ENCODE measurements around the gene PKHD1.
"Not testable (repeated sequence)": the region's sequence is repeated elsewhere in the genome, so short reads cannot be mapped to it uniquely, and the experiment has no call there.

The PKHD1 gene

DNA sequence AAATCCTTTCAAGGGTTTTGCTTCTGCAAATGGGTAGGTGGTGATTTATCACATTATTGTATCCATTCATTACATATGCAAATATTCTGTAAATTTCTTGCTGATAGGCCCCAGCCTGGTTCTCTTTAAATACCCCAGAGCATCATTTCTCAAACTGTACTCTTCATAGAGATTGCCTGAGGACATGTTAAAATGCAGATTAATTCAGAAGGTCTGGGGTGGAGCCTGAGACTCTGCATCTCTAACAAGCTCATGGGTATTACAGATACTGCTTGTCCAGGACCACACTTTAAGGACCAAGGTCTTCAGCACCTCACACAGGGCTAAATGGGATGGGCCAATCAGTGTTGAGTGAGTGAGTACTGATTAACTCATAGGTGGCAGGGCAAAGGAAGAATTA, 46.3 kb downstream of the PKHD1 start:
- no peak for DNase-seq

DNA sequence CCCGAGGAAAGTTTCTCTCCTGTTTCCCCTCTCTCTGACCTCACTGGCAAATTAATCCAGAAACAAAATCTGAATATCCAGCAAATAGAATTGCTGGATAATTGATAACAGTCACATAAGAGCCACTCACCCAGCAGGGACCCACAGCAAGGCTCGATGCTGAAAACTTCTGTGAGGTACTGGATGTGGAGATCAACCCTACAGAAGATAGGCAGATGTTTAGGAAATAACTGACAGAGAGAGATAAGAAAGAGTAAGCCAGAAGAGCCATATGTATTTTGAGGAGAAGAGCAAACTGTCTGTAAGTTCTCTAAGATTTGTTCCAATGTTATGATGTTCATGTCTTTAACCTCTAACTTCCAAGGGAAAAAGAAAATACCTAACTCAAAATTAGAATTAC, 59.7 kb downstream of the PKHD1 start:
- no peak for DNase-seq

DNA sequence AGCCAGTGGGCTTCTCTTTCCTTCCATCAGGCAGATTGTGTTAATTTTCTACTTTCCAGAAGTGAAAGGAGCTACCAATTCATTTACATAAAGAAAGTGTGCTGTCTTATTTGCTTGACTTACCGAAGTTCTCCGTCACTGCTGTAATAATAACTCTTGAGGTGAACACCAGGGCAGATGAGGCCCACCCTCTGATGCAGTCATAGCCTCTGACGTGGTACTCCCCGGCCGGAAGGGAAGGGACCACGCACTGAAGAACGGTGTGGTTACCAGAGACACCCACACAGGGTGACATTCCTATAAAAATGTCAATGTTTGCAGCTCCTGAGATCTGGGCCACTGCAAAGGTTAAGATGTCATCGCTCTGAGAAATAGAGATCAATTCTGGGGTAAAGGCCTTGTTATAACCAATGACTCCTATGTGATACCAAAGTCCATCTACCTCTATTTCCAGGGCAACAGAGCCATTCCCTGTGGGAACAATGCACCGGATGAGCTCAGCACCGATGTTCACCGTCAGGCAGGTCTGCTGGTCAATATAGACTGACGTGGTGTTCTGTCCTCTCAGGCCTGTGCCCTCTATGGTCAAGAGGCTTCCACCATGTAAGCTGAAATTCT, 62.9 kb downstream of the PKHD1 start:
- no peak for DNase-seq

DNA sequence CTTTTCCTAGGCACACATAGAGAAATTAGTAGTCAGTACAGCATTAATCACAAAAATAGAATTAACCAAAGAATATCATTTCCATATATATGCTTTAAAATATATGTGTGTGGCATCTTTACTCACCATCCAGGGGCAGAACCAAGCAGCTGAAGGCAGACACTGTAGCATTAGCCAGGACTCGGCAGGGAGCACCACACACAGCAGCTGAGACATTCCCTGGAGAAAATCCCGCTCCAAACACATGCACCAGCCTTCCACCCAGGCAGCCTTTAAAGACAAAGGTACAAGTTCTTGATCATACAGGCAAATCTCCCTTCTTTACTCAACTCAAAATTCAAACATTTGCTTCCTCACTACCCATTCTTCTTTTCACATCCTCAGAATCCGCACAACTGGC, 64.7 kb downstream of the PKHD1 start:
- no peak for DNase-seq

DNA sequence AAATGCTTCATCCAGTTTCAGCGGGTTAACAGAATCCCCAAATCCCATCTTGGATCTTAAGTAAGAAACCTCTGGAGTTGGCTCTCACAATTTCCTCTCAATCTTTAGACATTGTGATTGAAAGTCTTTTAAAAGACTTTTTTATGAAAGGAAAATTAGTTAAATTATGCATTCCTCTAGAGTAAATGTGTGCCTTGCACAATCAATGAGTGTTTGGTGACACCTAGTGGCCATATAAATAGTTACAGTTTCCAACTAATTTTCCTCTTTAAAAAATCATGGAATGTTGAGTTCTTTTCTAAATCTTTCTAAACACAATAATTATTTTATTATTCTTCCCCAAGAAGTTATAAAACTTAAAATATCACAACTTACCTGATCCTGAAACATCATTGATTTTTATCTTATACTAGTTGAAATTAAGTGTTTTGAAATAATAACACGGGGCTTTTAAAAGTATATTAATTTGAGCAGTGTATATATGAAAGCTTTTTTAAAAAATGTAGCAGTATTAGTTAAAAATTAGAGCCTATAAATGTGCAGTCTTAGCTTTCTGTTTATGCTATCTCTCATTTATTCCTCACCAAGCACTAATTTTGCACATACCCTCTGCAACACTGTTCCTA, 66.4 kb downstream of the PKHD1 start:
- no peak for DNase-seq

DNA sequence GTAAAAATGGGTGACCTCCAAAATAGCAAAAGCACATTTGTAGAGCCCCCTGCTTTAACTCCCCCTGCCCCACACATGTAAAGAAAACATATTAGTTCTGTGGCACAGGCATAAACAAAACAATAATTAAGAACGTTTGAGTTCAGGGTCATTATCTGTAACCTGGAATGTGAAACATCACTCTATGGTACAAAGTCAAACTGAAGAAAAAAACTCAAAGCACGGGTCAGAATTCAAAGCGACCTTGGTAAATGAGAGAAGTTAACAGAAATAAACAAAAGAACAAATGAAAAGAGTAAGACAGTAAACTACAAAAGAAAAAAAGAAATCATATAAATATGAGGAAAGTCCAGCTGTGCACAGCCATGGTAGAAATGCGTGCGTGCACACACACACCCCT, 67.5 kb downstream of the PKHD1 start:
- no peak for DNase-seq

DNA sequence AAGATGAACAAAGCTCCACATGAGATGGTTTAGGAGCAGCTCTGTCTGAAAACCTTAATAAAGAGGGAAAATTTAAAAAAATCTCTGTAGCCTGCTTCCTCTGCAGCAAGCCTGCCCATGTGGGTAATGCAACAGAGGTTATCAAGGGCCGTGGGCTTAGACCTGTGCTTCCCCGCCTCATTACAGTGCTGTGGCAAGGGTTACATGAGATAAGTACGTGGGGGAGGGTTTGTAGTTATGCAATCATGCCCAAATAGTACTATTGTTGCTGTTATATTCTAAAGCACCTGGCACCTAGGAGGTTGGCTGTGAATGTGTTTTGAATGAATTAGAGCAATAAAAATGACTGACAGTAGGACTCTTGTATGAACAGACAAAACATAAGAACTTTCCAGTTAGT, 68.3 kb downstream of the PKHD1 start:
- no peak for DNase-seq

DNA sequence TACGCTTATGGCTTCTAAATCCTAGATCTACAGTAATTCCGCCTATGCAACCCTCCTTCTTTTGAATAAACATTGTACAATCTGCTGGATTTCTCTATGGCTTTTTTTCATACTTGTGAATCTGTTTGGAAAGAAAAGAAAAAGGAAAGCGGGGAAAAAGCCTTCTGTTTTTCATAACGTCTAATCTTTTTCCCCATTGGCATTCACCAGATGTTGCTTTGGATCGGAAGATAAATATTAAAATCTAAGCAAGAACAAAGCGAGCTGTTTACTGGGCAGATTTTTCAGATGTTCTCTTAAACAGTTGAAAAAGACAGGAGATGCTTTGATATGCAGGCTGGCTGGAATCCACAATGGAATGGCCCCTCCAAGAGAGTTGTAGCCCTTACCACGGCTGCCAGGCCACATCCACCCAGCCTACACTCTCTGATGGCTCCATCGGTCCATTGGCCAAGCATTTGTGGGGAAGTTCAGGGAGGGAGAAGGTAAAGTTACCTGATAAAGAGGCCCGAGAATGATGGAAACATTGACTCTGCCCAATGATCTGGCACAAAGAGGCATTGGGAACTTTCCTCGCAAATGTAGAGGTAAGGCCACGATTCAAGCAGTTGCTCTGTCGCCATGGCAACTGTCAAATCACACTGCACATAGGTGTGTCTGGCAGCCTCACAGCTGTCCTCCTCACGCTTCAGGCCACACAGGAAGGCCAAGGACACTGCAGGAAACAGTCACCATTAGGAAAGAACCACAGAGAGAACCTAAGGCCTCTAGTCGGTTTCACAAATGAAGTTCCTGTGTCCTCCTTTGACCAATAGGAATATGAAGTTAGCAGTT, 70.3 kb downstream of the PKHD1 start:
- DNase-seq: no peak

DNA sequence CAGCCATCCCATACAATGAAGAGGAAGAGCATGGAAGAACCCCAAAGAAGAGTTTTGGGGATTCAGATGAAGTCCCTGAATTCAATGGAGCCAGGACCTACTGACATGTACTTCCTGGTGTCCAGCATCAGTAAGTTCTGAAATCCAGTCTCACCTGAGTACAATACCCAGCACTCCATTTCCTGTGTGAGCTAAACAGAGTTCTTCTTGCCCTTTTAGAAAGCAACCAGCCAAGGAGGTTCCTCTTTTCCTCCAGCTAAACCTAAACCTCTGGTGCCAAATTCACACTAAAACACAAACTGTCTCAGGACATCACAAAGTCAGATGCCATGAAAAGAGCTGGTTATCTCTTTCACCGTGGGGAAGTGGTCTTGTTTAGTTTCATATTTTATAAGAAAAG, 71.5 kb downstream of the PKHD1 start:
- no peak for DNase-seq

DNA sequence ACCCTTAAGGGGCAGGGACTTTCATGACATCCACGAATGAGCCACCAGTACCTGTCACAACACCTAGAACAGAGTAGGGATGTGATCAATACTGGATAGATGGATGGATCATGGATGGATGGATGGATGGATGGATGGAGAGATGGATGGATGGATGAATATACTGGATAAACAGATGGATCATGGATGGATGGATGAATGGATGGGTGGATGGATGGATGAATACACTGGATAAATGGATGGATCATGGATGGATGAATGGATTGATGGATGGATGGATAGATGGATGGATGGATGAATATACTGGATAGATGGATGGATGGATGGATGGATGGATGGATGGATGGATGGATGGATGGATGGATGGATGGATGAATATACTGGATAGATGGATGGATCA, 73.0 kb downstream of the PKHD1 start:
- no peak for DNase-seq

DNA sequence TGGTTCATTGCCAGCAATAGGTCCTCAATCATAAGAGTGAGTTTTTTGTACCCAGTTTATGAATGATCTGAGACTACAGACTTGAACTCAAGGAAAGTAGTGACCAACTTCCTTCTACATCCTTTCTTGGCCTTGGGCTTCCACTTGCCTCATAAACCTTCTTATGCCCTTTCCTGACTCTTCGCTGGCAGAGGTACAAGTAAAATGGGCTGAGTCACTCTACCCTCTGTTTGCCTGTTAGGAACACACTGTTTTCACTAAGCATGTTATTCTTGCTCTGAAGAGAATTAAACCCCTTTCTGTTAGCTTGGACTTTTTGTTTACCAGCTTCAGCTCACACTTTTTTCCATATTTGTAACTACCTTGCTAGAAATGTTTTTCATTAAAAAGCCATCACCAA, 74.4 kb downstream of the PKHD1 start:
- no peak for DNase-seq

DNA sequence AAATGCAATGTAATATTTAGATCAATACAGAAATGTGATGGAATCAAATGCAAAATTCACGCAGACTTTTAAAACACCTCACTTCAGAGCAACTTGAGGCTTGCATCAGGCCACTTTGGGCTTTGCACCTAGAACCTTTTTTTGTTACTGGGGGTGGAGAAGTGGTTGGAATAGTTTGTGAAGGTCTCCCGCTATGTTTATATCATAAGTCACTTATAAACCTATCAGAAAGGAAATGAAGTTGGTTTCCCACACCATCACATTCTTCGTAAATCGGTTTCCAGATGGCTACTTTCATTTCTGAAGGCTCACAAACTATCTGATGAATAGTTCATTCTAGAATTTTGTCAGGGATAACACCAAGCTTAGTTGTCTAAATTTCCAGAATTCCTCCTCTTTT, 74.8 kb downstream of the PKHD1 start:
- no peak for DNase-seq

DNA sequence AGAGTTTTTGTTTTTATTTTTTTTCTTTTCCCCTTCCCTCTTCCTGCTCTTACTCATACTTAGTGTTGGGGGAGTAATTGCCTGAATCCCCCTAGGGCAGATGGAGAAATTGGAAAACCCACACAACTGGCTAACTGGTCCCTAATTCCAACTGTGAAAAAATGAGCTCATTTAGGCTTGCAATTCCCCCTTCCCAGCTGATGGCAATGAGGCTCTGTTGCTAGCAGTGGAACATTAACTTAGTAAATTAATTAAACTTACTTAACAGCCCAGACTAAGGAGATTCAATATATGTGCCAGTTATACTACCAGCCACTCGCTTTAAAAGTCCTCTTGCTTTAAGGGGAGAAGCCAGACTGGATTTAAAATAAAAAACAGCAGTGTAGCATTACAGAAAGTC, 76.6 kb downstream of the PKHD1 start:
- no peak for DNase-seq

DNA sequence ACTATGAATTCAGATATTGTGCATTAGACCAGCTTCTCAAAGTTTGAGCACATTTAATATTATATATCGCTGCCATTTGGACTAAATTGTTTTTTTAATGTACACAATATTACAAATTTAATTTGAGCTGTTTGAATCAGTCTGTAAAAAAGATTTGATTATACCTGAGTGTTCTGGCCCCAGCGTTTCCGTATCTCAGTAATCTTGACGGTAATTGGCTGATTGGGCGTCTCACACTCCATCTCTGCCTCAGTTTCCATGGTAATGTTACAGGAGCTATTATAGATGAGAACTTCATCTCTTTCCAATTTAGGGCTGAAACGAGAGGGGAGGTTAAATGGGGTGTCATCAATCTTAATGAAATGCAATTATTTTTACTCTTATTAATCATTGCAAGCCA, 77.3 kb downstream of the PKHD1 start:
- no peak for DNase-seq

DNA sequence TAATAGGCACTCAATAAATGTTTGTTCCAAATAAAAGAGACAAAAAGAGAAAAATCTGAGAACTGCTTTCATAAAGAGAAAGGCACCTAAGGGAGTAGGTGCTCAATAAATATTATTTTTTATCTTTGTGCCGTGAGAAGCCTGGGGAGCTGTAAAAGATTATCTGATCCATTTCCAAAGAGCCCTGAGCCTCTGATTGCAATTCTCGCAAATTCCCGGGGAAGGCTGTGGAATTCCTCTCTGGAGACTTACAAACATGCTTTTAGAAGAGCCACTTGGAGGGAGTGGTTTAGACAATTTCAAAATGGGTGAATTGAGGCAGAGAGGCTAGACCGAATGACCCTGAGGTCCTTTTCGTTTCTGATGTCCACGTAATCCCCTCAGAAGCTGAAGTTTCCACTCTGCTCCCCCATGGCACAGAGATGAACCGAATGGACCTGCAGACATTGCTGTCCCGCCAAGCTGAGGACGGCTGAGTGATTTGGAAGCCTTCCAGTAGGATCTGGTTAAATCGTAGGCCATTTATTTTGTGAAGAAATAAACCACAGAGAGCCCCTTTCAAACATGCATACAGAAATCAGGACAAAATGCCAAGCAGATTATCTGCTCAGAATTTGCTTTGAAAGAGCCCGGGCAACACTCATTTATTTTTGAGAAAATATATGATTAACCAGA, 77.8 kb downstream of the PKHD1 start:
- no peak for DNase-seq

DNA sequence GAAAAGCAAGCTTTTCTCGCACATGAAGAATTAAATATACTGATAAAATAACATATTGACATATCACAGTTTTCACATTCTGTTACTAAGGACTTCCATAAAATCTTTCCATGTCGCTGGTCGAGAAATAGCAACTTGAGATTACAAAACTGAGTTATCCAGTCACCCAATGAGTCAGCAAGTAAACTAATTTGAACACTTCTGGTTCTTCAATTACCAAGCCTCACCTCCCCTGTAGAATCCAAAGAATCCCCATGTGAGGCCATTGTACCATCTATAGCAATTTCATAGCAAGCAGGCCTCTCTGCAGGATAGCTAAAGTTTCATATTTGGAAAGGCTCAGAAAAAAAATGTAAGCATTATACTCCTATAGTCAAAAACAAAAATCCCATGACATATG, 87.3 kb downstream of the PKHD1 start:
- DNase-seq: no peak

DNA sequence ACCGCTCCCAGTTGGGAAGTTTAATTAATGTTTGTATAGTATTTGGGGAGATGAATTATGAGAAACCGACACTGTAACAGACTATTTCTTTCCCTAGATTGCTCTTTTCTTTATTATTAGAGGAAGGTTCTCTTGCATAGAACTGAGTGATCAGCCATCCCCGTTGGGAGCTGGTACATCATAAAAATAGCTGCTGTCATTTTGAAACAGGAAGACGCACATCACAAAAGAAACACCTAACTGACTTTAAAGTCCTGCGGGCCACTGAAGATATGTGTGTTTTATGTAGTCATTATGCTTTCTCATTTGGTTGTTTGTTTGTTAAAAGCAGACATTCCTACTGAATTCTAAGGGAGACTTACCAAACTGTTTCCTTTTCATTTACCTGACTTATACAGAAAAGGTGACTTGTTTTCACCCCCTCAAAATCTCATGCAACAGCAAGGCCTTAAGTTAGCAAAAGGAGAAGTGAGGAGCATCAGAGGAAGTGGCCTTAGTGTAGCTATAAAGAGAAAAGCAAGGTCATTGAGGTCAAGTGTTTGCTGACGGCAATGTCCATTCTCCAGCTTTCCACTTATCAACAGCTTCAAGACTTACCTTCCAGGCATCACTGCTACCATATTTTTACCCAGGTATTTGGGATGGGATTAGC, 91.0 kb downstream of the PKHD1 start:
- DNase-seq: no peak

DNA sequence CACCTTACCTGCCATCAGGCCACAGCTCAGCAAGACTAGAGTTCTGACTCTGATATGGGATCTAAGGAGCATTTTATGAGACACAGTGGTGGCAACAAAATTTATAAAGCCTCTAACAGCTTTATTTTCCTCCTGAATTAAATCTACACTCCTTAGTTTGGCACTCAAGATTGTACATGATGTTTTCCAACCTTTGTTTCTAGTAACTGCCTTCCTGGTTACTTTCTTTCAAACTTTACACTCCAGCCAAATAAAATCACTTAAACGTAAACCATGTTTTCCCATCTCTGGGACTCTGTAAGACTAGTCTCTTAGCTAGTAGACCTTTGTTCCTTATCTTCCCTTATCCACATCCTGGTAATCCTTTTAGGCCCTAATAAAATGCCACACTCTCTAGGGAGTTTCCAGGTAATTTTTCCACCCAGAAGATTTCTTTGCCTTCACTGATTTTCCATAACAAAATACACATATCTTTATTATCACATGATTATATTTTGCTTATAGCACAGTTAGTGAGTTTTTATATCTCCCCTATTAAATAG, 92.1 kb downstream of the PKHD1 start:
- no peak for DNase-seq

DNA sequence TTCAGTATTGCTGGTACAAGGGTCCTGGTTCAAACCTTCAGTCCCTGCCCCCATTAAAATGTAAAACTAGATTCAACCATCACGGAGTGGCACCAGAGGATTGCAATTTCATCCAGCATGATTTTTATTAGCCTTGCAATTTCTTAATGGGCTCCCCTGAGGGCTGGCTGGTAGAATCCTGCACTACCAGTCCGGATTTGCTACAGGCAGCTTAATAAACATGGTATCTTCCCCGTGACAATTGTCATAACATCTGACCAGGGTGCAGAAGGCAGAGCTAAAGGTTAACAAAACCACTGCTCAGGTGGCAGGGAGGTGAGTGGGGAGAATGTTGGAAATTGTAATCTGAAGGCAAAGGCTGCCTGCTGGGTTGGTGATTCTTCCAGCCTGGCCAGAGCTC, 94.5 kb downstream of the PKHD1 start:
- no peak for DNase-seq

DNA sequence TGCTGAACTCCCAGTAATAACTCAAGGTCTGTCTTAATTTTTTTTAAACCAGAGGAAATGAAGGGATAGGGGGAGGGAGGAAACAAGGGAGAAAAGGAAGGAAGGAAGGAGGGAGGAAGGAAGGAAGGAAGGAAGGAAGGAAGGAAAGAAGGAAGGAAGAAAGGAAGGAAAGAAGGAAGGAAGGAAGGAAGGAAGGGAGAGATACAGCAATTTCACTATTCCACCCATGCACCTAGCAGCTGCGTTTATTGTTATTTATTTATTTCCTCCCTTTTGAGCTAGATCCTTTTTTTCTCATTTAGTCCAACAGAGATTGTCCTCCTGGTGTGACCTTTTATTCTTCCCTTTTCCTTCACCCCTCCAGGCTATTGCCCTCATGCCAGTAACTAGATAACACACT, 97.6 kb downstream of the PKHD1 start:
- DNase-seq: no peak

DNA sequence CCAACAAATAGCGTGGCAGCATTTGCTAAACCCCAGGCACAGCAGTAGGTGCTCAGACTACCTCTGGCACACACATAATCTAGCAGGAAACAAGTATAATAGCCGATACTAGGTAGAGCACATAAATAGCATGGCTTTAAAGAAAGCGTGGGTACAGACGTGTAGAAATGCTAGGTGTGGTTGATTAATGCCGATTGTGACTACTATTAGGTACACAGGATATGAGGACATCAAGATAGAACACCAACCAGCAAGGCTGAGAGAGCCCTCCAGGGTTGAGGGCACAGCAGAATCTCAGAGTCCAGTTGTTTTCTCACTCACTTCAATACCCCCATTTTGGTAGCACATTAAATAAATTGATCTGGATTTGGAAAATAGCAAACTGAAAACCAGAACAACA, 100.5 kb downstream of the PKHD1 start:
- no peak for DNase-seq

DNA sequence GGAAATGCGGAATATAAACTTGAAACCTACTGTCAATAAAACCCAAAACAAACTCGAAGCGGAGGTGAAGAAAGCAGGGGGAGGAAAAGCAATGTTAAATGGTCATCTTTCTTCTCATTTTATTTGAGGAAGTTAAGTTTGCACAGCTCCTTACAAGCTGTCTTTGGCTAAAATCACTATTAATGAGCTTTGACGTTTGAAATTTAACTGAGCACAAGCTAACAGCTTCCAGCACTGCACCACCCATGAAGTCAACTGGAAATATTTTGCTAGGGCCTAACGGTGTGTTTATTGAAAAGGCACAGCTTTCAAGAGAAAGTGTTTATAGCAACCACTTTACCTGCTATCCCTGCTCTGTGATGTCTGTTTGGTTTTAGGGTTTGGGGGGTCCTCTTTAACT, 103.8 kb downstream of the PKHD1 start:
- DNase-seq: no peak

DNA sequence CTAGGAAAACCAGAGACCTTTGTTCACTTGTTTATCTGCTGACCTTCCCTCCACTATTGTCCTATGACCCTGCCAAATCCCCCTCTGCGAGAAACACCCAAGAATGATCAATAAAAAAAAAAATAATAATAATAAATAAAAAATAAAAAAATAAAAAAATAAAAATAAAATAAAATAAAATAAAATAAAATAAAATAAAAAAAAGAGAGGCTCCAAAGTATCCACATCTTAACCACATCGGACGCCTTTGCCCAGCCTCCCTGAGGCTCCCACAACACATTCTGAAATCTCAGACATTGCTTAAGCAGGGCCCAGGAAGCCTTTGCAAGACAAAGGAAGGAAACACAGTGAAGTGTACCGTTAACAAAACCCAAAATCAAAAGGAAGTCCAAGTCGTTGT, 104.7 kb downstream of the PKHD1 start:
- not testable (repeated sequence) for DNase-seq

Measured in KG1 (cell line).